ENCODE measurements around the gene CDX2.

DNA sequence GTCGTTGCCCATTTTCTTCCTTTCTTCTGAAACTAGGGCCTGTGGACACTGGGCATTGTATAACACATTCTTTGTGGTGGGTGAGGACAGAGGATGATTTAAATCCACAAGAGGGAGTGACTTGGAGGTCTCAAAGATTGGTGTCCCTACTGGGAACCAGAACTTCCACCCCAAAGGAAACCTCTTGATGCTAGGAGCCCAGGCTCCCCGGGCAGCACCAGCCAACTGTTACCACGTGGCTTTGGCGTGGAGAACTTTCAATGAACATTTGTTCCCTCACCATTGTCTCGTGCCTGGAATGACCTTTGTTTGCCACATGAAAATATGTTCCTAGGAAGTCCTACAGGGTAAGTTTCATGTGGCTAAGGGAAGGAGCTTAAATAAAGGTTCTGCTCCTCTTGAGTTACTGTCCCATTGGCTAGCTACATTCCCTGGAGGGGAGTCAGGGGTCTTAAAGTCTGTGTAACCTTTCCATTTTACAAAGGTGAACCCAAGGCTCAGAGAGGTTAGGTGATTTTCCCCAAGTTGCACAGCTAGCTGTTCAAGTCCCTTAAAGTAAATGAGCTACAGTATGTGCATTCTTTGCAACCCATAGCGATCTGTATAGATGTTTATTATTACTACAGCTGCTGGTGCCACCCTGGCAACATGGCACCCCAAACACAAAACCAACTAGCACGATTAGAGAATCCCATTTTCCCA lies 5.0 kb upstream of the CDX2 start:
- TF ChIP-seq IRF1 (CRISPR knock-in tag; IDR thresholded peaks at IDR 0.05; ENCODE audit: borderline replicate concordance) (no peak), MEIS2 (IDR thresholded peaks at IDR 0.05; ENCODE audit: partially characterized antibody) (no peak), FOXK1 (CRISPR knock-in tag; IDR thresholded peaks at IDR 0.05; ENCODE audit: borderline replicate concordance) (no peak), ZNF707 (CRISPR knock-in tag; conservative IDR thresholded peaks at IDR 0.05) (no peak), NCOA1 (IDR thresholded peaks at IDR 0.05; ENCODE audit: low read depth) (no peak), ZNF766 (CRISPR knock-in tag; conservative IDR thresholded peaks at IDR 0.05) (no peak), TSHZ1 (CRISPR knock-in tag; IDR thresholded peaks at IDR 0.05) (no peak), E2F3 (CRISPR knock-in tag; IDR thresholded peaks at IDR 0.05) (no peak), NR2C2 (CRISPR knock-in tag; IDR thresholded peaks at IDR 0.05) (no peak), NR2C2 (tag; IDR thresholded peaks at IDR 0.05) (no peak), EZH2 (IDR thresholded peaks at IDR 0.05; ENCODE audit: borderline replicate concordance, low read depth, low read length) (no peak)
- TF ChIP-seq, protein P1, sequence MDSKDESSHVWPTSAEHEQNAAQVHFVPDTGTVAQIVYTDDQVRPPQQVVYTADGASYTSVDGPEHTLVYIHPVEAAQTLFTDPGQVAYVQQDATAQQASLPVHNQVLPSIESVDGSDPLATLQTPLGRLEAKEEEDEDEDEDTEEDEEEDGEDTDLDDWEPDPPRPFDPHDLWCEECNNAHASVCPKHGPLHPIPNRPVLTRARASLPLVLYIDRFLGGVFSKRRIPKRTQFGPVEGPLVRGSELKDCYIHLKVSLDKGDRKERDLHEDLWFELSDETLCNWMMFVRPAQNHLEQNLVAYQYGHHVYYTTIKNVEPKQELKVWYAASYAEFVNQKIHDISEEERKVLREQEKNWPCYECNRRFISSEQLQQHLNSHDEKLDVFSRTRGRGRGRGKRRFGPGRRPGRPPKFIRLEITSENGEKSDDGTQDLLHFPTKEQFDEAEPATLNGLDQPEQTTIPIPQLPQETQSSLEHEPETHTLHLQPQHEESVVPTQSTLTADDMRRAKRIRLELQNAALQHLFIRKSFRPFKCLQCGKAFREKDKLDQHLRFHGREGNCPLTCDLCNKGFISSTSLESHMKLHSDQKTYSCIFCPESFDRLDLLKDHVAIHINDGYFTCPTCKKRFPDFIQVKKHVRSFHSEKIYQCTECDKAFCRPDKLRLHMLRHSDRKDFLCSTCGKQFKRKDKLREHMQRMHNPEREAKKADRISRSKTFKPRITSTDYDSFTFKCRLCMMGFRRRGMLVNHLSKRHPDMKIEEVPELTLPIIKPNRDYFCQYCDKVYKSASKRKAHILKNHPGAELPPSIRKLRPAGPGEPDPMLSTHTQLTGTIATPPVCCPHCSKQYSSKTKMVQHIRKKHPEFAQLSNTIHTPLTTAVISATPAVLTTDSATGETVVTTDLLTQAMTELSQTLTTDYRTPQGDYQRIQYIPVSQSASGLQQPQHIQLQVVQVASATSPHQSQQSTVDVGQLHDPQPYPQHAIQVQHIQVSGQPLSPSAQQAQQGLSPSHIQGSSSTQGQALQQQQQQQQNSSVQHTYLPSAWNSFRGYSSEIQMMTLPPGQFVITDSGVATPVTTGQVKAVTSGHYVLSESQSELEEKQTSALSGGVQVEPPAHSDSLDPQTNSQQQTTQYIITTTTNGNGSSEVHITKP (IDR thresholded peaks at IDR 0.05; ENCODE audit: partially characterized antibody), result no peak
- TF ChIP-seq, protein P2, sequence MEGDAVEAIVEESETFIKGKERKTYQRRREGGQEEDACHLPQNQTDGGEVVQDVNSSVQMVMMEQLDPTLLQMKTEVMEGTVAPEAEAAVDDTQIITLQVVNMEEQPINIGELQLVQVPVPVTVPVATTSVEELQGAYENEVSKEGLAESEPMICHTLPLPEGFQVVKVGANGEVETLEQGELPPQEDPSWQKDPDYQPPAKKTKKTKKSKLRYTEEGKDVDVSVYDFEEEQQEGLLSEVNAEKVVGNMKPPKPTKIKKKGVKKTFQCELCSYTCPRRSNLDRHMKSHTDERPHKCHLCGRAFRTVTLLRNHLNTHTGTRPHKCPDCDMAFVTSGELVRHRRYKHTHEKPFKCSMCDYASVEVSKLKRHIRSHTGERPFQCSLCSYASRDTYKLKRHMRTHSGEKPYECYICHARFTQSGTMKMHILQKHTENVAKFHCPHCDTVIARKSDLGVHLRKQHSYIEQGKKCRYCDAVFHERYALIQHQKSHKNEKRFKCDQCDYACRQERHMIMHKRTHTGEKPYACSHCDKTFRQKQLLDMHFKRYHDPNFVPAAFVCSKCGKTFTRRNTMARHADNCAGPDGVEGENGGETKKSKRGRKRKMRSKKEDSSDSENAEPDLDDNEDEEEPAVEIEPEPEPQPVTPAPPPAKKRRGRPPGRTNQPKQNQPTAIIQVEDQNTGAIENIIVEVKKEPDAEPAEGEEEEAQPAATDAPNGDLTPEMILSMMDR (IDR thresholded peaks at IDR 0.05 in 2 of 3, conservative IDR thresholded peaks at IDR 0.05 in 1 of 3; ENCODE audit: insufficient read depth in 2 of 3, low read depth in 1 of 3, low read length in 3 of 3), result no peak

All from K562 (cell line).